Sciatic nerve (tissue), 2 donors: Measurements from ENCODE around the gene CNTD1. TPM values are rescaled to one million over a fixed set of nuclear protein-coding genes. Genes with fewer than 3 reads are reported as not detected.
A peak's percentile ranks its signal among the peaks of the same experiment; 100 is the strongest.
"Not testable (repeated sequence)": the region's sequence is repeated elsewhere in the genome, so short reads cannot be mapped to it uniquely, and the experiment has no call there.

Experiments
- ATAC-seq: fragments of 200-7000 bp; cut with Tn5 transposase; one replicate; pipeline ENCODE4 v1.9.1; 2020; ENCODE audit warnings: mild to moderate bottlenecking, moderate library complexity
- DNase-seq: peaks from one replicate; pipeline ENCODE4 v3.0.0-alpha.2; 2020; ENCODE audit warnings: low spot score
- intact Hi-C: fragments of 100-400 bp; cut with DNase I; formaldehyde crosslinking; loops from one replicate; pipeline ENCODE4 v1.14.2; 2022
- total RNA-seq: library from RNA; stranded (reverse); fragmentation: NEBNext Ultra II Directional; extraction: Animal tissue kit (Norgen Biotek cat#: 25700); gene quantifications from one replicate; pipeline ENCODE4 v1.2.1, GENCODE V29; 2021
- donor health status: DM: no; HTN: no; CAD: no.
- donor health status: DM: no; HTN: no; CAD: no.

CNTD1 gene
- total RNA-seq: 1.1 TPM

GRCh38 chr17:42798383-42799380 is at the start of gene CNTD1, which contains the start of gene COA3:
CNTD1 (plus strand) TSS chr17:42798861; CDS start chr17:42799068, 207 bp downstream.
COA3 (minus strand) TSS chr17:42798704; CDS start chr17:42798681, 23 bp downstream.
- peak; percentile 97 for ATAC-seq
- DNase-seq: peak; percentile 90
- intact Hi-C loops: loop anchor here (10.0 kb wide), 1 partner anchor 584 kb away; no protein-coding TSS in a partner anchor

GRCh38 chr17:42748908-42749798 is 49.5 kb upstream of the CNTD1 start:
- DNase-seq (no peak), ATAC-seq (peak; percentile 67)
- intact Hi-C loops: no loop called here

DNA sequence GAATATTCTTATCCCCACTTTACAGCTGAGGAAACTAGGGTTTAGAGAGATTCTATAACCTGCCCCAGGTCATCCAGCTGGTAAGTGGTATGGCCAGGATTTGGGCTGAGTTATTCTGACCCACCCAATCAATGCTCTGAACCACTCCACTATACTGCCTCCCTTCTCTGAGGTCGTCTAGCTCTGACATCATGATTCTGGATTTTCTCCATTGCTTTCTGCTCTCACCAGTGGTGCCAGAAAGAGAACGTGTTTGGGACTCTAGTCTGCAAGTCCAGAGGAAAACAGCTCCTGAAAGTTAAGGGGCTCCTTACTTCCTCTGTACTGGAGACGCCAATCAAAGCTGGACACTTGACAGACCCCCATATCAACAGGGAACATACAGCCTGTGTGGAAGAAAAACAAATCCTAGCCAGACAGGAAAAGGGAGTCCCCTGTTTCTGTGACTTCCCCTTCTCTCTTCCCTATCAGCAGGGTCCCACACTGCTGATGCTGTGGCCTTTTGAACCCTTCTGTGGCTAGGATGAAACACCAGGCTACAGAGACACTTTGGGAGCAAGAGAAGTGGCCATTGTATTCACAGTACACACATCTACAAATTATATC is 47.8 kb upstream of the CNTD1 start:
- ATAC-seq (no peak), DNase-seq (no peak)
- intact Hi-C loops: no loop called here

DNA sequence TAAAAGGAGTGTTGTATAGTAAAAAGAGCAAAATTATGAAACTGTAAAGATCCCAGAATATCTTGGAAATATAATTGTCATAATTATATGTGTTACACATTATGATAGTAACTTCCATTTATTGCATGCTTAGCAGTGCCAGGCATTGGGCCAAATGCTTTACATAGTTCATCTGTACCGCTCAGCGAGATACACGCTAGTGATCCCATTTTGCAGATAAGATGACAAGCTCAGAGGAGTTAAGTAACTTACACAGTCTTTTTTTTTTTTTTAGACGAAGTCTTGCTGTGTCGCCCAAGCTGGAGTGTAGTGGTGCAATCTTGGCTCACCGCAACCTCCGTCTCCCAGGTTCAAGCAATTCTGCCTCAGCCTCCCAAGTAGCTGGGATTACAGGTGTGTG is 47.0 kb upstream of the CNTD1 start:
- intact Hi-C loops: no loop called here
- DNase-seq: no peak
- ATAC-seq: no peak

DNA sequence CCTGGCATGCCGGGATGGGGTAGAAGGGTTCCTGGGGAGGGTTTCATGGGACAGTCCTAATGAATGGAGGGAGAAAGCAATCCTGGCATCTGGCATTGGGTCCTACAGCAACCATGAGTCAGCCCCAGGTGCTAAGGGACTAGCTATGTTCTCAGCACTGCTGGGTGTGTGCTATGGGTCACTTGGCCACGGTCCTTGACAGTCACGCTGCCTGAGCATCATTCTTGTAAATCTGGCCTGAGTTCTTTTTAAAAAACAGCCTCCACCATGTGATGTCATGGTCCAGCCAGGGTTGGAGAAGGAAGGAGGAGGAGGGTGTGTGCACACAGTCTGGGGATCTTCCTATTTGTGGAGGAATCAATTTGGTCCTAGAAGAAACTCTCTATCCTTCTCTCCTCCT is 43.9 kb upstream of the CNTD1 start:
- DNase-seq: peak; percentile 81
- ATAC-seq: peak; percentile 97
- intact Hi-C loops: no loop called here

DNA sequence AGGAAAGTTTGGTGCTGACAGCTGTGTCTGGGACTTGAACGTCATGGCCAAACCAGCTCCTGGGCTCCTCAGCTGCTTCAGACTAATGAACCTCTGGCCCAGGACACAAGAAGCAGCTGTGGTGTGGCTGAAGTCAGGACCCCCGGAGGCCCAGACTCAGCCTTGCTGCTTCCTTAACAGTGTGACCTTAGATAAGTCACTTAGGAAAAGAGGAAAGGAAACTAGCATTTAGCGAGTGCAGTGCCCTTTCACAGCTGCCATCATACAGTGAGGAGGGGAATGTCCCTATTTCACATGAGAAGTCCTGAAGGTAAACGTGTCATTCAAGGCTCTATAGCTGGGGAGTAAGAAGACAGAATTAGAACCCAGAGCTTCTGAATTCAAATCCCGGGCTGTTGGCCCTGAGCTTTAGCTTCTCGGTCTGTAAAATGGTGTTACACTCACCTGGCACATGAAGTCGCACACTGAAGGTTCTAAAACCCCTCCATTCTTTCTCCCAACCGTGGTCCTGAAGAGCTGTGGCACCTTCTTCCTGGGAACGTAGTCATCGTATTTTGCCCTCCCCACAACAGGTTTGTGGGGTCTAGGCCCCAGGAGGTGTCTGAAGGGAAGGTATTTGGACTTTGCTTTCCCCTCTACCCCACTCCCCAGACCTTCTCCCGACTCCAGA is 38.5 kb upstream of the CNTD1 start:
- DNase-seq: no peak
- intact Hi-C loops: no loop called here
- peak; percentile 48 for ATAC-seq

- ATAC-seq: peak; percentile 62
- DNase-seq: no peak
- intact Hi-C loops: no loop called here
Measured at GRCh38 chr17:42760652-42761581, 37.7 kb upstream of the CNTD1 start, which contains the start of gene RAMP2. RAMP2 (plus strand) TSS chr17:42761227; CDS start chr17:42761262, 35 bp downstream.

DNA sequence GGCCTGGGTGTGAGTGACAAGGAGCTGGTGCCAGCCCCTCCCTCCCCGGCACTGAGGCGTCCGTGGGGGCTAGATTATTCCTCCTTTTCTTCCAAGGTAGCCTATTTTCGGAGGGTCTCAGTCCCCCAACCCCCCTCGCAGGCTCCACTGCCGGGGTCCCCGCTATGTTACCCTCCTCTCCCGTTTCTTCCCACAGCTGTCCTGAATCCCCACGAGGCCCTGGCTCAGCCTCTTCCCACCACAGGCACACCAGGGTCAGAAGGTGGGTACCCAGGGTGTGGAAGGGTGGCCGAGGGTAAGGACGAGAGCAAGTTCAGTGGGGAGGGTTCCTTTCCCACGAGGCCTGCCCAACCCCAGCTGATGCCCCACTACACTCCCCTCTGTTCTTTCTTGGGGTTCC is 37.0 kb upstream of the CNTD1 start:
- DNase-seq: no peak
- intact Hi-C loops: loop anchor here (2.0 kb wide), 1 partner anchor 43 kb away; no protein-coding TSS in a partner anchor
- peak; percentile 21 for ATAC-seq

DNA sequence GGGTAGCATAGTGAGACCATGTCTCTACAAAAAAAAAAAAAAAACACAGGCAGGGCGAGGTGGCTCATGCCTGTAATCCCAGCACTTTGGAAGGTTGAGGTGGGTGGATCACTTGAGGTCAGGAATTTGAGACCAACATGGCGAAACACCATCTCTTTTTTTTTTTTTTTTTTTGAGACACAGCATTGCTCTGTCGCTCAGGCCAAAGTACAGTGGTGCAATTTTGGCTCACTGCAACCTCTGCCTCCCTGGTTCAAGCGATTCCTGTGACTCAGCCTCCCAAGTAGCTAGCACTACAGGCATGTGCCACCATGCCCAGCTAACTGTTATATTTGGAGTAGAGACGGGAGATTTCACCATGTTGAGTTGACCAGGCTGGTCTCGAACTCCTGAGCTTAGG is 32.5 kb upstream of the CNTD1 start:
- intact Hi-C loops: no loop called here
- ATAC-seq (no peak), DNase-seq (no peak)

DNA sequence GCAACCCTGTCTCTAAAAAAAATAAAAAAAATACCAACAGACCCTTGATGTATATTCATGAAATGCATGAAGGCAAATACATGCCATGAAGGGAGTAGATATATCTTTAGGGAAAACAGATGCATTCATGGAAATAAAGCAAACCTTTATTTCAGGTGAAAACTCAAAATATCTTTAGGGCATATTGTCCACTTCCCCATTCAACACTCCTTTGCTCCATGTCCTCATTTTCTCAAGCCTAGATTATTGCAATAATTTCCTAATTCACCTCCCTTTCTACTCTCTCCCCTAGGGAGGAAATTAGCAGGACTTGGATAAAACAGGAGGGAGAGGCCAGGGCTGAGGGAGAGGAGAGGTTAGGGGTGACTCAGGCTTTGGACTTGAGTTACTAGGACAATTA is 31.1 kb upstream of the CNTD1 start:
- ATAC-seq (no peak), DNase-seq (no peak)
- intact Hi-C loops: no loop called here

GRCh38 chr17:42768006-42768405 is 30.7 kb upstream of the CNTD1 start:
- intact Hi-C loops, DNase-seq, ATAC-seq: not testable (repeated sequence)

DNA sequence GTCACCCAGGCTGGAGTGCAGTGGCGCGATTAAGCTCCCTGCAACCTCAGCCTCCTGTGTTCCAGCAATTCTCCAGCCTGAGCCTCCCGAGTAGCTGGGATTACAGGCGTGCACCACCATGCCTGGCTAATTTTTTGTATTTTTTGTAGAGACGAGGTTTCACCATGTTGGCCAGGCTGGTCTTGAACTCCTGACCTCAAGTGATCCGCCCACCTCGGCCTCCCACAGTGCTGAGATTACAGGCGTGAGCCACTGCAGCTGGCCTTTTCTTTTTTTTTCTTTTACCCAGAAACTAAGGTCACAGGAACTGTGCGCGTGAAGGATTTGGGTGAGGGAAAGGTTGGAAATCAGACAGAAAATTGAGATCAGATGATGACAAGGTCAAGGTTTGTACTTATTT is 28.7 kb upstream of the CNTD1 start:
- ATAC-seq, intact Hi-C loops, DNase-seq: not testable (repeated sequence)

DNA sequence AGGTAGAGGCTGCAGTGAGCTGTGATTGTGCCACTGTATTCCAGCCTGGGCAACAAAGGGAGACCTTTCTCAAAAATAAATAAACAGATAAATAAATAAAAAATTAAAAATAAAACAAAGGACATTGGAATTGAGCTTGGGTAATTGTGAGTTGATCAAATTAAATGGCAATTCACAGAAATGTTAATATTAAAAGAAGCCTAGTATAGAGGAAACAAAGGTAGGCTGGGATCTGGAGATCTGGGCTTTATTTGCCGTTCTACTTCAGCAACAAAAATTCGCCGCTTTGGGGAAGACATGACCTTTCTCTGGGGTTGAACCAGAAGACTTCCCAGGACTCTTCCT is 25.7 kb upstream of the CNTD1 start:
- ATAC-seq (no peak), DNase-seq (no peak)
- intact Hi-C loops: no loop called here

DNA sequence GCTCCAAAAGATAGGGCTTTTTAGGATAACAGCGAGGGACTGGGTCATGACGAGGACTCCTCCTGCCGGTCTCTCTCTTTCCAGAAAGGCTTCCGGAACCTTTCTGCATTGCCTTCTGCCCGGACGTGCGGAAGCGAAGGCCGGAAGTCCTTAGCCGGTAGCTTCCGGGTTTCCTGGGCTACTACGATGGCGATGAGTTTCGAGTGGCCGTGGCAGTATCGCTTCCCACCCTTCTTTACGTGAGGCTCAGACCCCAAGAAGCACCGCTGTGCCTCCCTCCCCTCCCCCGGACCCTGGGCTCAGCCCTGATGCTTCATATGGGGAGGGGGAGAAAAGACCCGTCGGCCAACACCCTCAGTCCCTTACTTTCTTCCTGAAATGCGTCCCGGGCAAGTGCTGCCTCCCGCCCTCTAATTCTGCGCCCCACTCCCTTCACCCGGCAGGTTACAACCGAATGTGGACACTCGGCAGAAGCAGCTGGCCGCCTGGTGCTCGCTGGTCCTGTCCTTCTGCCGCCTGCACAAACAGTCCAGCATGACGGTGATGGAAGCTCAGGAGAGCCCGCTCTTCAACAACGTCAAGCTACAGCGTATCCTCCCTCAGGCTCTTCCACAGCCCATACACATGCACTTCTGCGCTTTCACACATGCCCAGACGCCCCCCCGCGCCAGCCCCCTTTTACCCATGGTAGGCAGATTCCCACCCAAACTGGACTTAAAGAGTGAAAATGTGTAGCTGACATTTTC is 25.2 kb upstream of the CNTD1 start, which contains the start of gene VPS25:
TSS of gene VPS25 (plus strand) at position 160 of the 746 bp plus-strand sequence. CDS start at position 187, 27 bp downstream.
- intact Hi-C loops: no loop called here
- peak; percentile 84 for DNase-seq
- ATAC-seq: peak; percentile 97

GRCh38 chr17:42774066-42774745 is 24.5 kb upstream of the CNTD1 start:
- ATAC-seq (no peak), DNase-seq (no peak)
- intact Hi-C loops: no loop called here

- ATAC-seq (no peak), DNase-seq (no peak)
- intact Hi-C loops: no loop called here
Measured at GRCh38 chr17:42775534-42776098, 23.0 kb upstream of the CNTD1 start.
